Occipital lobe (tissue), 2 donors: ENCODE data around the gene COA3. TPM values are rescaled to one million over a fixed set of nuclear protein-coding genes. Genes with fewer than 3 reads are reported as not detected.
"Not testable (repeated sequence)": the region's sequence is repeated elsewhere in the genome, so short reads cannot be mapped to it uniquely, and the experiment has no call there.

Experiments used
- DNase-seq: peaks from one replicate; lab custom pipeline; 2025; lab: John Stamatoyannopoulos, UW
- total RNA-seq: library from RNA; depleted of rRNA; stranded (reverse); fragments of >200 nt; gene quantifications from one replicate; pipeline ENCODE4 v1.2.3, GENCODE V29; 2014

Gene COA3
- total RNA-seq, 1 donor from 2014 or later = 61.8 TPM

GRCh38 chr17:42782166-42783061 lies 16.1 kb downstream of the COA3 start:
- DNase-seq = no peak

DNA sequence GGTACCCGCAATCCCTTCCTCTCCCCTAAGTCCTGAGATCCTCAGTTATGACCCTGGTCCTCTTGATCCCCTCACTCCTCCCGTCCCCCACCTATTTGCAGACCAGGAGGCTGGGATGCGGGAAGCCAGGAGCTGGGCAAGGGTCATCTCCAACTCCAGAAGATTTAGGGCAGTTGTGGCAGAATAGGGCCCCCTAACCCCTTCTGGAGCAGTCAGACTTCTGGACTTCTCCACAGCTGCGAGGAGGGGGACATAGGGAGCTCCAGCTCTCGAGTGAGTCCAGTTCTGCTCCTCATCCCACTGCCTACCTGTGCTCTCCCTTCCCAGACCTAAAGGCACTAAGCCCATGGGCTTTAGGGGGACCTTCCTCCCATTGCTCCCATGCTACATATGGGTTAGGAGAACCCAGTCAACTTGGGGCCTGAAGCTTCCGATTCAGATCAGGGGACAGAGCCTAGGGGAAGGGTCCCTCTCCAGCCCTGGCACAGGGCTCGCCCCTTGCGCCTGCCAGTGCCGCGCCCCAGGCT lies 16.8 kb downstream of the COA3 start:
- no peak for DNase-seq

DNA sequence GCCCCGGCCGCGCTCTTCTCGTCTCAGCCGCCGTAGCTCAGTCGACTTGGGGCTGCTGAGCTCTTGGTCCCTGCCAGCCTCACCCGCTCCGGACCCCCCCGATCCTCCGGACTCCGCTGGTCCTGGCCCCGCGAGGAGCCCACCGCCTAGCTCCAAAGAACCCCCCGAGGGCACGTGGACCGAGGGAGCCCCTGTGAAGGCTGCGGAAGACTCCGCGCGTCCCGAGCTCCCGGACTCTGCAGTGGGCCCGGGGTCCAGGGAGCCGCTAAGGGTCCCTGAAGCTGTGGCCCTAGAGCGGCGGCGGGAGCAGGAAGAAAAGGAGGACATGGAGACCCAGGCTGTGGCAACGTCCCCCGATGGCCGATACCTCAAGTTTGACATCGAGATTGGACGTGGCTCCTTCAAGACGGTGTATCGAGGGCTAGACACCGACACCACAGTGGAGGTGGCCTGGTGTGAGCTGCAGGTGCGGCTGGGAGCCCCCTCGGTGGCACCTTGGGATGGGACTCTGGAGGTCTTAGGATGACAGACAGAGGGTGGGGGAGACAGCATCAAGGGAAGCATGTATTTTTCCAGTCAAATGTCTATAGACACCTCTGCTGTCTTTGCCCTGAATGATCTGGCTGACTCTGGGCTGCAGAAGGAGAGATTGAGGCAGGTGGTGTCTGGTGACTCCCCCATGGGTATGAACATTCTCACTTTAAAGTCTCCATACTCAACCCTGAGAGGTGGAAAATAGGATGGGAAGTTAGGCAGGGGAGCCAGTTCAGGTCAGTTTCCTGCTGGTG lies 17.5 kb downstream of the COA3 start:
- DNase-seq = no peak

DNA sequence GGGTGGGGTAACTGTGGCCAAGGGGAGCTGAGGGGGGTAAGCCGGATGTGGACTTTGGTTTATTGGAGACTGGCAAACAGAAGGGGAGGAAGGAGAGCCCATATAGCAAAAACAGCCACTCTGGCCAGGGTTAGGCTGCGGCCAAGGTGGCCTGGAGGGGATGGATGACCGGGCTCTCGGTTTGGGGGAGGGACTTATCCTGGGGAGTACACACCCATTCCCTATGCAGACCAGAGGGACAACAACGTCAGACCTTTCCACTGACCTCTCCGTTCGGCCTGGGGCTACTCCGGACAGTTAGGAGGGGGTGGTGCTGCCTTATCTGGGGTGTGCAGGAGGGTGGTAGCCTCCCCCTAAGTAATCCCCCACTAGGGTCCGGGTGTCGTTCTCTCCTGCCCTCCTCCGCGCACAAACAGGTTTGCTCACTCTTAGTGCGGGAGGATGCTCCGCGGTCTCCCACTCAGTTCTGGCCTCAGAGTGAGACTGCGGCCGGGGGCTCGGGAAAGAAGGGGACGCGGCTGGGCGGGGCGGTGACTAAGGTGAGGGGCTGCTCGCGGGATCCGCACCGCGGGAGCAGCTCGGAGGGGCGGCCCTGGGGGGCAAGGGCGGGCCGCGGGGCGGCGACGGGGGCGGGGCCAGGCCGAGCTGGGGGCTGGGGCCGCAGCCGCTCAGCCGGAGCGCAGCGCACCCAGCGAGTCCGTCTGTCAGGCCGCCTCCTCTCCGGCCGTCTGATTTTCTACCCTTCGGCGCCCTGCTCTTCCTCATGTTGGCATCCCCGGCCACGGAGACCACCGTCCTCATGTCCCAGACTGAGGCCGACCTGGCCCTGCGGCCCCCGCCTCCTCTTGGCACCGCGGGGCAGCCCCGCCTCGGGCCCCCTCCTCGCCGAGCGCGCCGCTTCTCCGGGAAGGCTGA lies 18.3 kb downstream of the COA3 start, which contains the start of gene WNK4:
Gene WNK4, plus strand, starts transcription at position 675 of the 915 bp plus-strand sequence. Its CDS starts 89 bp downstream, at position 764.
- DNase-seq = no peak

- no peak for DNase-seq
These were observed 19.1 kb downstream of the COA3 start for GRCh38 chr17:42779304-42779935.

DNA sequence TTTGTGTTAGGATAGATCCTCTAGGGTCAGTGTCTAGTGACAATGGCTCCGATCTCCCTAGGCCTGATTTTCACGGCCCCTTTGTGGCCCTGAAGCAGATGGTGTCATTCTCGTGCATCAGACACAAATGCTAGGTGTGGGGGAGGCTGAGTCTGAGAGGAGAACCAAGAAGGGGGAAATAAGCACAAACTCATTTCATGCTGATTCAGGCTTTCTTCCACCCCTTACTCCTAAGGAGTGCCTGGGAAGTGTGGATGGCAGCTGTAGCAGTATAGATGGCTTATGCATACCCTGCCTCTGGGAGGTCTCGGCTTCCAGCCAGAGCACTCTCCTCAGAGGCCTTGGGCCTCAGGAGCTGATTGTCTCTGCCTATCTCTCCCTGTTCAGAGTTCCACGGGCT lies 19.9 kb downstream of the COA3 start:
- no peak for DNase-seq

- DNase-seq = no peak
These were observed 22.9 kb downstream of the COA3 start for GRCh38 chr17:42775534-42776098.

GRCh38 chr17:42774066-42774745 lies 24.3 kb downstream of the COA3 start:
- no peak for DNase-seq

GRCh38 chr17:42773290-42774035 lies 25.0 kb downstream of the COA3 start, which contains the start of gene VPS25:
Gene VPS25 (plus strand): TSS chr17:42773449. CDS start chr17:42773476, 27 bp downstream.
- DNase-seq = peak; percentile 74

- DNase-seq = no peak
These were observed 25.6 kb downstream of the COA3 start for GRCh38 chr17:42772945-42773289.

DNA sequence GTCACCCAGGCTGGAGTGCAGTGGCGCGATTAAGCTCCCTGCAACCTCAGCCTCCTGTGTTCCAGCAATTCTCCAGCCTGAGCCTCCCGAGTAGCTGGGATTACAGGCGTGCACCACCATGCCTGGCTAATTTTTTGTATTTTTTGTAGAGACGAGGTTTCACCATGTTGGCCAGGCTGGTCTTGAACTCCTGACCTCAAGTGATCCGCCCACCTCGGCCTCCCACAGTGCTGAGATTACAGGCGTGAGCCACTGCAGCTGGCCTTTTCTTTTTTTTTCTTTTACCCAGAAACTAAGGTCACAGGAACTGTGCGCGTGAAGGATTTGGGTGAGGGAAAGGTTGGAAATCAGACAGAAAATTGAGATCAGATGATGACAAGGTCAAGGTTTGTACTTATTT lies 28.5 kb downstream of the COA3 start:
- DNase-seq = not testable (repeated sequence)

DNA sequence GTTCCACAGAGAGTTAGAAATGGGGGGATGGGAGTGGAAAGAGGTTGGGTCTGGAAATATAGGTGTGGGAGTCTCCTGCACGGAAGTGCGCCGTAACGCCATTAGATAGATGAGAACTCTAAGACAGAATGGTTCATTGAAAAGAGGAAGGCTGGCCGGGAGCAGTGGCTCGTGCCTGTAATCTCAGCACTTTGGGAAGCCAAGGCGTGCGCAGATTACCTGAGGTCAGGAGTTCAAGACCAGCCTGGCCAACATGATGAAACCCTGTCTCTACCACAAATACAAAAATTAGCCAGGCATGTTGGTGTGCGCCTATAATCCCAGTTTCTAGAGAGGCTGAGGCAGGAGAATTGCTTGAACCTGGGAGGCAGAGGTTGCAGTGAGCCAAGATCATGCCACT lies 30.5 kb downstream of the COA3 start:
- not testable (repeated sequence) for DNase-seq

DNA sequence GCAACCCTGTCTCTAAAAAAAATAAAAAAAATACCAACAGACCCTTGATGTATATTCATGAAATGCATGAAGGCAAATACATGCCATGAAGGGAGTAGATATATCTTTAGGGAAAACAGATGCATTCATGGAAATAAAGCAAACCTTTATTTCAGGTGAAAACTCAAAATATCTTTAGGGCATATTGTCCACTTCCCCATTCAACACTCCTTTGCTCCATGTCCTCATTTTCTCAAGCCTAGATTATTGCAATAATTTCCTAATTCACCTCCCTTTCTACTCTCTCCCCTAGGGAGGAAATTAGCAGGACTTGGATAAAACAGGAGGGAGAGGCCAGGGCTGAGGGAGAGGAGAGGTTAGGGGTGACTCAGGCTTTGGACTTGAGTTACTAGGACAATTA lies 31.0 kb downstream of the COA3 start:
- DNase-seq = no peak

- no peak for DNase-seq
These were observed 32.4 kb downstream of the COA3 start for GRCh38 chr17:42766124-42766523.

- no peak for DNase-seq
These were observed 36.9 kb downstream of the COA3 start for GRCh38 chr17:42761638-42762037.

- no peak for DNase-seq
These were observed 37.6 kb downstream of the COA3 start, which contains the start of gene RAMP2 for GRCh38 chr17:42760652-42761581. Gene RAMP2 (plus strand): TSS chr17:42761227. CDS start chr17:42761262, 35 bp downstream.

DNA sequence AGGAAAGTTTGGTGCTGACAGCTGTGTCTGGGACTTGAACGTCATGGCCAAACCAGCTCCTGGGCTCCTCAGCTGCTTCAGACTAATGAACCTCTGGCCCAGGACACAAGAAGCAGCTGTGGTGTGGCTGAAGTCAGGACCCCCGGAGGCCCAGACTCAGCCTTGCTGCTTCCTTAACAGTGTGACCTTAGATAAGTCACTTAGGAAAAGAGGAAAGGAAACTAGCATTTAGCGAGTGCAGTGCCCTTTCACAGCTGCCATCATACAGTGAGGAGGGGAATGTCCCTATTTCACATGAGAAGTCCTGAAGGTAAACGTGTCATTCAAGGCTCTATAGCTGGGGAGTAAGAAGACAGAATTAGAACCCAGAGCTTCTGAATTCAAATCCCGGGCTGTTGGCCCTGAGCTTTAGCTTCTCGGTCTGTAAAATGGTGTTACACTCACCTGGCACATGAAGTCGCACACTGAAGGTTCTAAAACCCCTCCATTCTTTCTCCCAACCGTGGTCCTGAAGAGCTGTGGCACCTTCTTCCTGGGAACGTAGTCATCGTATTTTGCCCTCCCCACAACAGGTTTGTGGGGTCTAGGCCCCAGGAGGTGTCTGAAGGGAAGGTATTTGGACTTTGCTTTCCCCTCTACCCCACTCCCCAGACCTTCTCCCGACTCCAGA lies 38.4 kb downstream of the COA3 start:
- no peak for DNase-seq
